Activated CD4-positive, alpha-beta T cell treated with anti-CD3 and anti-CD28 coated beads, Interleukin-2, Interleukin-4, amounts not matched to agents 100 ng/mL and 50 ng/mL, durations not matched to agents 16 hours and 8 hours (primary cell): ENCODE results near the gene PDILT.
"Not testable (repeated sequence)": the region's sequence is repeated elsewhere in the genome, so short reads cannot be mapped to it uniquely, and the experiment has no call there.

Source experiments
- DNase-seq: peaks from one replicate; pipeline ENCODE4 v3.0.0-alpha.2; 2020; ENCODE audit warnings: low spot score

The PDILT gene

GRCh38 chr16:20404637-20405036 lies at the start of gene PDILT:
Gene PDILT (minus strand): TSS chr16:20404737. CDS start chr16:20399300, 5,437 bp downstream.
- DNase-seq: no peak

GRCh38 chr16:20453633-20454032 lies 49.1 kb upstream of the PDILT start:
- not testable (repeated sequence) for DNase-seq

- not testable (repeated sequence) for DNase-seq
Measured at GRCh38 chr16:20451364-20451763, 46.8 kb upstream of the PDILT start, which contains the start of gene ACSM2A. Gene ACSM2A (plus strand): TSS chr16:20451521. CDS start chr16:20460115, 8,594 bp downstream.

GRCh38 chr16:20446652-20447393 lies 42.3 kb upstream of the PDILT start:
- DNase-seq: not testable (repeated sequence)

- not testable (repeated sequence) for DNase-seq
Measured at GRCh38 chr16:20441859-20442258, 37.3 kb upstream of the PDILT start.

- no peak for DNase-seq
Measured at GRCh38 chr16:20441191-20441590, 36.7 kb upstream of the PDILT start.

- not testable (repeated sequence) for DNase-seq
Measured at GRCh38 chr16:20440731-20441130, 36.2 kb upstream of the PDILT start.

- not testable (repeated sequence) for DNase-seq
Measured at GRCh38 chr16:20439820-20440231, 35.3 kb upstream of the PDILT start.

- DNase-seq: not testable (repeated sequence)
Measured at GRCh38 chr16:20438950-20439349, 34.4 kb upstream of the PDILT start.

GRCh38 chr16:20430948-20431347 lies 26.4 kb upstream of the PDILT start:
- DNase-seq: no peak

GRCh38 chr16:20430480-20430879 lies 25.9 kb upstream of the PDILT start:
- DNase-seq: not testable (repeated sequence)

- DNase-seq: not testable (repeated sequence)
Measured at GRCh38 chr16:20429499-20429898, 25.0 kb upstream of the PDILT start.

GRCh38 chr16:20427401-20427797 lies 22.9 kb upstream of the PDILT start:
- DNase-seq: not testable (repeated sequence)

- DNase-seq: no peak
Measured at GRCh38 chr16:20424129-20424866, 19.8 kb upstream of the PDILT start.

GRCh38 chr16:20423772-20424128 lies 19.2 kb upstream of the PDILT start:
- DNase-seq: not testable (repeated sequence)

- not testable (repeated sequence) for DNase-seq
Measured at GRCh38 chr16:20421748-20422147, 17.2 kb upstream of the PDILT start.

GRCh38 chr16:20419093-20419492 lies 14.6 kb upstream of the PDILT start:
- DNase-seq: not testable (repeated sequence)

GRCh38 chr16:20415541-20415940 lies 11.0 kb upstream of the PDILT start:
- no peak for DNase-seq

GRCh38 chr16:20411055-20411454 lies 6.5 kb upstream of the PDILT start:
- DNase-seq: no peak

- peak; percentile 16 for DNase-seq
Measured at GRCh38 chr16:20410121-20410723, 5.7 kb upstream of the PDILT start.

- DNase-seq: no peak
Measured at GRCh38 chr16:20409398-20410120, 5.0 kb upstream of the PDILT start, which contains the start of gene ACSM5. Gene ACSM5 (plus strand): TSS chr16:20409534. CDS start chr16:20411485, 1,951 bp downstream.

- no peak for DNase-seq
Measured at GRCh38 chr16:20402651-20403050, 1.9 kb downstream of the PDILT start.
